Measurements from ENCODE around the gene TMEM163. TPM values are rescaled to one million over a fixed set of nuclear protein-coding genes. Genes with fewer than 3 reads are reported as not detected.

The TMEM163 gene
- total and polyA plus RNA-seq, 2 donors (not counting 3 experiments of a cell fraction or from before 2014, with no cell fraction given) = 1.0 to 2.8 TPM

- dilution Hi-C loops (cut with MboI; ENCODE audit: extremely low pct_ligation_motif_present, low sequenced_read_pairs) (no loop called here), intact Hi-C loops (cut with micrococcal nuclease) (no loop called here)
- BruUV-seq (replicated peaks) = no TSS peak
- ChIA-PET POLR2A (no interaction called here), CTCF (interaction anchor here (1.2 to 1.7 kb wide), 2 partner anchors 10 to 16 kb away, joined by 3 to 4 read pairs; no protein-coding TSS in a partner anchor)
- no peaks in the 10 kb centered on the region for H3K9me3 ChIP-seq (replicated peaks; ENCODE audit: control insufficient read depth, insufficient read depth, low read length)
- H4K20me1 ChIP-seq (replicated peaks; ENCODE audit: control insufficient read depth, extremely low read depth, insufficient read depth, low read length) = no peaks in the 10 kb centered on the region
- H3K4me1 ChIP-seq (ENCODE audit: control insufficient read depth, extremely low read depth, insufficient read depth, low read length) = no peaks in the 10 kb centered on the region
- no peaks in the 10 kb centered on the region for H3K36me3 ChIP-seq (ENCODE audit: control insufficient read depth in 2 of 2, extremely low read depth in 1 of 2, insufficient read depth in 2 of 2, low read length in 2 of 2)
- no peaks in the 10 kb centered on the region for H3K79me2 ChIP-seq (ENCODE audit: control insufficient read depth, insufficient read depth, low read length)
- no peak overlapping the region for H2AFZ ChIP-seq (ENCODE audit: low read depth, low read length)
- TF ChIP-seq, protein P1, sequence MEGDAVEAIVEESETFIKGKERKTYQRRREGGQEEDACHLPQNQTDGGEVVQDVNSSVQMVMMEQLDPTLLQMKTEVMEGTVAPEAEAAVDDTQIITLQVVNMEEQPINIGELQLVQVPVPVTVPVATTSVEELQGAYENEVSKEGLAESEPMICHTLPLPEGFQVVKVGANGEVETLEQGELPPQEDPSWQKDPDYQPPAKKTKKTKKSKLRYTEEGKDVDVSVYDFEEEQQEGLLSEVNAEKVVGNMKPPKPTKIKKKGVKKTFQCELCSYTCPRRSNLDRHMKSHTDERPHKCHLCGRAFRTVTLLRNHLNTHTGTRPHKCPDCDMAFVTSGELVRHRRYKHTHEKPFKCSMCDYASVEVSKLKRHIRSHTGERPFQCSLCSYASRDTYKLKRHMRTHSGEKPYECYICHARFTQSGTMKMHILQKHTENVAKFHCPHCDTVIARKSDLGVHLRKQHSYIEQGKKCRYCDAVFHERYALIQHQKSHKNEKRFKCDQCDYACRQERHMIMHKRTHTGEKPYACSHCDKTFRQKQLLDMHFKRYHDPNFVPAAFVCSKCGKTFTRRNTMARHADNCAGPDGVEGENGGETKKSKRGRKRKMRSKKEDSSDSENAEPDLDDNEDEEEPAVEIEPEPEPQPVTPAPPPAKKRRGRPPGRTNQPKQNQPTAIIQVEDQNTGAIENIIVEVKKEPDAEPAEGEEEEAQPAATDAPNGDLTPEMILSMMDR (IDR thresholded peaks at IDR 0.05; ENCODE audit: extremely low read depth in 1 of 2, insufficient read depth in 1 of 2, low read depth in 1 of 2, low read length in 2 of 2) = no peak
- TF ChIP-seq JUN (IDR thresholded peaks at IDR 0.05; ENCODE audit: borderline replicate concordance, insufficient read depth, insufficient read length, low read depth) = no peak
- no peak overlapping the region for H3K9ac ChIP-seq (replicated peaks; ENCODE audit: extremely low read depth, insufficient read depth, low read length)
- H3K9me1 ChIP-seq (replicated peaks; ENCODE audit: control insufficient read depth, extremely low read depth, insufficient read depth, low read length) = no peaks in the 10 kb centered on the region
- no peak overlapping the region for H3K4me3 ChIP-seq (replicated peaks in 1 of 3; ENCODE audit: insufficient read depth in 1 of 3, low read depth in 1 of 3, low read length in 3 of 3)
- DNase-seq (ENCODE audit: low read depth, low spot score) (no peak), FAIRE-seq (no peak)
- H3K4me2 ChIP-seq (ENCODE audit: insufficient read depth, low read length) = no peak overlapping the region
- H3K27ac ChIP-seq (ENCODE audit: insufficient read depth, low read depth, low read length) = no peak overlapping the region
- H3K27me3 ChIP-seq (ENCODE audit: control insufficient read depth in 2 of 2, insufficient read depth in 2 of 2, low read length in 2 of 2) = no peaks in the 10 kb centered on the region
These were observed 186.3 kb downstream of the TMEM163 start for GRCh38 chr2:134532537-134532936.

DNA sequence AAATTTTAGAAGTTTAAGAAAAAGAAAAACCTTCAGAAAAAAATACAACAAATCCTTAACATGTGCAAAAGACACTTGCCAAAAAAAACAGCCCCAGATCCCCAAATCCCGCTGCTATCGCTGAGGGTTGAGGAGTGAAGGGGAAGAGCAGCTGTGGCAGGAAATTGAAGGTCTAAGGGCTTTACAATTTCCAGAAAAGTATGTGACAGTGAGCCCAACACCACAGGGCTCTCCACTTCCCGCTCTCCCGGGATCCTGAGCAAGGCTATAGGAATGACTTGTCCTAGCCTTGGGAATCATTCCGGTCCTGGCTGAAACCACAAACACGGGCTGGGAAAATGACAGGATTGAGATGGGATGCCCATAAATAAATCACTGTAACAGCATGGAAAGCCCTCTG is 191.4 kb downstream of the TMEM163 start:
- Histone ChIP-seq H3K4me1 (ENCODE audit: control insufficient read depth, extremely low read depth, insufficient read depth, low read length) (no peaks in the 10 kb centered on the region), H3K9ac (replicated peaks; ENCODE audit: extremely low read depth, insufficient read depth, low read length) (no peak overlapping the region), H3K4me3 (replicated peaks in 1 of 3; ENCODE audit: insufficient read depth in 1 of 3, low read depth in 1 of 3, low read length in 3 of 3) (no peak overlapping the region), H3K4me2 (ENCODE audit: insufficient read depth, low read length) (no peak overlapping the region), H3K79me2 (ENCODE audit: control insufficient read depth, insufficient read depth, low read length) (no peaks in the 10 kb centered on the region), H4K20me1 (replicated peaks; ENCODE audit: control insufficient read depth, extremely low read depth, insufficient read depth, low read length) (no peaks in the 10 kb centered on the region), H3K27ac (ENCODE audit: insufficient read depth, low read depth, low read length) (no peak overlapping the region), H3K9me1 (replicated peaks; ENCODE audit: control insufficient read depth, extremely low read depth, insufficient read depth, low read length) (no peaks in the 10 kb centered on the region), H3K9me3 (replicated peaks; ENCODE audit: control insufficient read depth, insufficient read depth, low read length) (no peaks in the 10 kb centered on the region), H2AFZ (ENCODE audit: low read depth, low read length) (no peak overlapping the region), H3K27me3 (ENCODE audit: control insufficient read depth in 2 of 2, insufficient read depth in 2 of 2, low read length in 2 of 2) (peaks cover 3% of the 10 kb centered on the region in 2 experiments), H3K36me3 (ENCODE audit: control insufficient read depth in 2 of 2, extremely low read depth in 1 of 2, insufficient read depth in 2 of 2, low read length in 2 of 2) (no peaks in the 10 kb centered on the region)
- no peak for FAIRE-seq
- CTCF ChIA-PET = no interaction called here
- no TSS peak for BruUV-seq (replicated peaks)
- dilution Hi-C loops (cut with MboI; ENCODE audit: extremely low pct_ligation_motif_present, low sequenced_read_pairs) (no loop called here), intact Hi-C loops (cut with micrococcal nuclease) (no loop called here)
- no peak for DNase-seq (ENCODE audit: low read depth, low spot score)
- POLR2A ChIA-PET = no interaction called here
- TF ChIP-seq POLR2A (IDR thresholded peaks at IDR 0.05; ENCODE audit: low read depth, low read length) (no peak), MYC (IDR thresholded peaks at IDR 0.05; ENCODE audit: low read depth, low read length) (no peak), JUN (IDR thresholded peaks at IDR 0.05; ENCODE audit: borderline replicate concordance, insufficient read depth, insufficient read length, low read depth) (no peak), FOS (IDR thresholded peaks at IDR 0.05; ENCODE audit: borderline replicate concordance, insufficient read depth, low read length) (no peak), GATA2 (IDR thresholded peaks at IDR 0.05; ENCODE audit: insufficient read depth, insufficient read length, low read depth, low read length) (no peak), EZH2 (IDR thresholded peaks at IDR 0.05; ENCODE audit: borderline replicate concordance, low read depth, low read length, severe bottlenecking) (no peak), POLR2AphosphoS5 (IDR thresholded peaks at IDR 0.05; ENCODE audit: insufficient read depth, low read depth, low read length) (no peak), MAX (IDR thresholded peaks at IDR 0.05; ENCODE audit: insufficient read depth, insufficient read length) (no peak)
- TF ChIP-seq, protein P1 (IDR thresholded peaks at IDR 0.05; ENCODE audit: extremely low read depth in 1 of 2, insufficient read depth in 1 of 2, low read depth in 1 of 2, low read length in 2 of 2) = no peak
